Activated B cell treated with CpG ODN at 0.5 μM for 24 hours (primary cell): ENCODE results near the gene NPAS3. TPM values are rescaled to one million over a fixed set of nuclear protein-coding genes. Genes with fewer than 3 reads are reported as not detected.

Experiments used
- ATAC-seq: fragments of 200-7000 bp; cut with Tn5 transposase; one replicate; pipeline ENCODE4 v1.10.0; 2021; ENCODE audit warnings: low read depth, mild to moderate bottlenecking, moderate library complexity
- CTCF ChIA-PET: fragments of 350-600 bp; sonication (Branson Sonifier 250); formaldehyde crosslinking; loops from one replicate; lab custom pipeline; 2021; ENCODE audit warnings: antibody characterized with exemption; lab: Charles Lee
- POLR2A ChIA-PET: fragments of 350-600 bp; sonication (Branson Sonifier 250); formaldehyde crosslinking; loops from one replicate; lab custom pipeline; 2021; ENCODE audit warnings: antibody characterized with exemption; lab: Charles Lee
- DNase-seq: peaks from one replicate; pipeline ENCODE4 v3.0.0; 2022
- H3K27ac Mint-ChIP-seq: one replicate; pipeline ENCODE4 v1.8.0; 2020; ENCODE audit warnings: mixed read lengths
- H3K27me3 Mint-ChIP-seq: one replicate; pipeline ENCODE4 v1.8.0; 2021; ENCODE audit warnings: mixed read lengths
- H3K36me3 Mint-ChIP-seq: one replicate; pipeline ENCODE4 v1.8.0; 2021; ENCODE audit warnings: low read depth, mixed read lengths
- H3K4me1 Mint-ChIP-seq: one replicate; pipeline ENCODE4 v1.8.0; 2021; ENCODE audit warnings: mixed read lengths
- H3K4me3 Mint-ChIP-seq: one replicate; pipeline ENCODE4 v1.8.0; 2020; ENCODE audit warnings: mild to moderate bottlenecking, mixed read lengths
- H3K9me3 Mint-ChIP-seq: one replicate; pipeline ENCODE4 v1.8.0; 2020; ENCODE audit warnings: mixed read lengths
- CTCF ChIP-seq: fragments of 200-600 bp; IDR thresholded peaks from one replicate; pipeline ENCODE4 v1.8.0; 2022; ENCODE audit warnings: antibody characterized with exemption, mild to moderate bottlenecking
- intact Hi-C: fragments of 100-400 bp; cut with micrococcal nuclease; formaldehyde crosslinking; loops from one replicate; pipeline ENCODE4 v1.15.1; 2024
- total RNA-seq: library from RNA; stranded (reverse); gene quantifications from 2 replicates; pipeline ENCODE4 v1.2.3, GENCODE V29; 2022

Gene NPAS3
- total RNA-seq, 1 donor from 2014 or later: not detected

GRCh38 chr14:33720284-33720787 lies 781.7 kb downstream of the NPAS3 start:
- Mint-ChIP-seq H3K27me3 (no peaks in the 10 kb centered on the region), H3K4me3 (no peak overlapping the region), H3K27ac (no peak overlapping the region), H3K9me3 (peaks cover 4% of the 10 kb centered on the region), H3K36me3 (no peaks in the 10 kb centered on the region), H3K4me1 (no peaks in the 10 kb centered on the region)
- TF ChIP-seq CTCF: no peak
- POLR2A ChIA-PET: no interaction called here
- intact Hi-C loops: no loop called here
- ATAC-seq (no peak), DNase-seq (no peak)
- CTCF ChIA-PET: no interaction called here

DNA sequence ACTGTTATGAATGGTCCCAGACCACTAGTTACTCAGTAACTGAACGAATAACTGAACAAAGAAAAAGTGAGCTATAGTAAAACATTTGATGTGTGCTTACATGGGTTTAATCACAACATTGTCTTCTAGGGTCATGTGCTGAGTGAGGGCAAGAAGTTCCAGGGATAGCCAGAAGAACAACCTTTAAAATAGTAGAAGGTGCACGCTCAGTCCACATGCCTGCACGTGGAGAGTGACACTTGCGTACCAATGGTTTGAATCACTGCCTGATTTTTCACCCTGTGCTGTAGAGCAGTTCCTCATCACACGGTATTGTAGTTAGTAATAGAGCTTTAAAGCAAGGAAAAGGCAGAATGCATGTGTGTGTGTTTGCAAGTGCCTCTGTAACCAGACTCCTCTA lies 788.0 kb downstream of the NPAS3 start:
- DNase-seq (no peak), ATAC-seq (no peak)
- ChIA-PET POLR2A (no interaction called here), CTCF (no interaction called here)
- Mint-ChIP-seq H3K4me3 (no peak overlapping the region), H3K27ac (no peak overlapping the region), H3K27me3 (no peaks in the 10 kb centered on the region), H3K36me3 (no peaks in the 10 kb centered on the region), H3K9me3 (no peaks in the 10 kb centered on the region), H3K4me1 (no peaks in the 10 kb centered on the region)
- intact Hi-C loops: no loop called here
- TF ChIP-seq CTCF: no peak

- ATAC-seq: no peak
- no peak overlapping the region for H3K27ac Mint-ChIP-seq
Measured at GRCh38 chr14:33727606-33728005, 788.9 kb downstream of the NPAS3 start.

DNA sequence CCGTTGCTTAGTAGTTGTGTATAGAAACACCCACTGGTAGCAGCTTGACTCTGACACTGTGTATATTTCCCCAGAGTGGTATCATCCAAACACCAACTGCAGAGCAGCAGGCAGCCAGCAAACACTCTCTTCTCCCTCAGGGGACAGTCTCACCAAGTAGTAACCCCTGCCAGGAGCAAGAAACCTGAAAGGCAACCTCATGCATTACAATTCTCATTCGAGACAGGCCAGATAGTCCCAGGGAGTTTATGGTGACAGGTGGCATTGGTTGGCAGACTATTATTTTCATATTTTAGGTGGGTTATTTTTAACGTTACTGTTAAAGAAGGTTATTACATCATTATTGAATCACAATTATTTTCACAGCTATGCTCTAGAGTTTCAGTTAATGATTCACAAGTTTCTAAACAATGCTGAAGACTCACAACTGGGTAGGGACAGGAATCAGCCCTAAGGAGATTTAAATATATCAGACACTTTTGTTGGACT lies 789.4 kb downstream of the NPAS3 start:
- H3K27me3 Mint-ChIP-seq: no peaks in the 10 kb centered on the region
- H3K4me1 Mint-ChIP-seq: no peaks in the 10 kb centered on the region
- no peak overlapping the region for H3K27ac Mint-ChIP-seq
- no peak overlapping the region for H3K4me3 Mint-ChIP-seq
- no peaks in the 10 kb centered on the region for H3K36me3 Mint-ChIP-seq
- POLR2A ChIA-PET: no interaction called here
- intact Hi-C loops: no loop called here
- no peak for TF ChIP-seq CTCF
- no peaks in the 10 kb centered on the region for H3K9me3 Mint-ChIP-seq
- no peak for ATAC-seq
- DNase-seq: no peak
- CTCF ChIA-PET: no interaction called here

More at GRCh38 chr14:33727606-33728005, 788.9 kb downstream of the NPAS3 start:
- Mint-ChIP-seq H3K4me3 (no peak overlapping the region), H3K36me3 (no peaks in the 10 kb centered on the region), H3K27me3 (no peaks in the 10 kb centered on the region), H3K9me3 (no peaks in the 10 kb centered on the region), H3K4me1 (no peaks in the 10 kb centered on the region)
- intact Hi-C loops: no loop called here
- no peak for DNase-seq
- TF ChIP-seq CTCF: no peak
- ChIA-PET POLR2A (no interaction called here), CTCF (no interaction called here)

DNA sequence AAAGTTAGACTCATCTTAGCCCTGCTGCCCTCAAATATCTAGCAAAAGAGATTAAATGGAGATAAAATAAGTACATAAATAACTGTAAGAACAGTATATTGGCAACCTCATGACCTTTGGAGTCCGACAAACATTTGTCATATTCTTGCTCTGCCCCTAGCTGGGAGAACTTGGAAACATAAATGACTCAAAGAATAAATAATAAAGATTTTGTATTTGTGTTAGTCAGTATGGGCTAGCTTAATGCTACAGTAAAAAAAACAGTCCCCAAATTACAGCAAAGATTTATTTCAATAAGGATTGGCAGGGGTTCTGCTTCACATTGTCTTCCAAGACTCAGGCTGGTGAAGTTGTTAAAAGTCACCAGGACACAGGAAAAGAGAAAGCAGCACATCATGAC lies 791.5 kb downstream of the NPAS3 start:
- Mint-ChIP-seq H3K4me3 (no peak overlapping the region), H3K4me1 (no peaks in the 10 kb centered on the region), H3K27me3 (no peaks in the 10 kb centered on the region), H3K36me3 (no peaks in the 10 kb centered on the region), H3K9me3 (no peaks in the 10 kb centered on the region), H3K27ac (no peak overlapping the region)
- intact Hi-C loops: no loop called here
- ChIA-PET CTCF (no interaction called here), POLR2A (no interaction called here)
- DNase-seq: no peak
- TF ChIP-seq CTCF: no peak
- no peak for ATAC-seq
